Suppressor macrophage (primary cell): ENCODE data around the gene KIR3DL2.
"Not testable (repeated sequence)": the region's sequence is repeated elsewhere in the genome, so short reads cannot be mapped to it uniquely, and the experiment has no call there.

Experiments used
- DNase-seq, 4 experiments: peaks; one replicate each; pipeline ENCODE4 v3.0.0-alpha.2; 2020 to 2022
- total RNA-seq, 17 experiments: gene quantifications; one replicate each; lab custom pipeline; 2026; ENCODE audit warnings: mixed read lengths in 6 of 17, inconsistent platforms in 3 of 17; lab: John Stamatoyannopoulos, UW

KIR3DL2 gene
- total RNA-seq = 0 to 0.88 (median 0) reads per million in 17 experiments

- not testable (repeated sequence) for DNase-seq
Observed at GRCh38 chr19:54850061-54850640, at the start of gene KIR3DL2. TSS of gene KIR3DL2 (plus strand) at chr19:54850443. CDS start at chr19:54850476, 33 bp downstream.

GRCh38 chr19:54803410-54803809 is 46.8 kb upstream of the KIR3DL2 start, which contains the start of gene KIR2DL4:
TSS of gene KIR2DL4 (plus strand) at chr19:54803610. CDS start at chr19:54803652, 42 bp downstream.
- DNase-seq = no peak

GRCh38 chr19:54804101-54804500 is 46.1 kb upstream of the KIR3DL2 start:
- no peak for DNase-seq

- DNase-seq = no peak
Observed at GRCh38 chr19:54804571-54804970, 45.7 kb upstream of the KIR3DL2 start.

GRCh38 chr19:54805665-54806515 is 44.4 kb upstream of the KIR3DL2 start:
- DNase-seq = no peak

- DNase-seq = no peak
Observed at GRCh38 chr19:54806516-54806838, 43.8 kb upstream of the KIR3DL2 start.

GRCh38 chr19:54814571-54814970 is 35.7 kb upstream of the KIR3DL2 start:
- not testable (repeated sequence) for DNase-seq

- DNase-seq = not testable (repeated sequence)
Observed at GRCh38 chr19:54816251-54816650, 34.0 kb upstream of the KIR3DL2 start, which contains the start of gene KIR3DL1. TSS of gene KIR3DL1 (plus strand) at chr19:54816468.

- no peak for DNase-seq
Observed at GRCh38 chr19:54817670-54818536, 32.3 kb upstream of the KIR3DL2 start.

GRCh38 chr19:54824416-54824815 is 25.8 kb upstream of the KIR3DL2 start:
- DNase-seq = peak; percentile 15 to 57 (median 50)

- peak in 3 of 4 experiments; percentile 15 to 23 (median 22) for DNase-seq
Observed at GRCh38 chr19:54825326-54825725, 24.9 kb upstream of the KIR3DL2 start.

GRCh38 chr19:54828064-54828463 is 22.2 kb upstream of the KIR3DL2 start:
- DNase-seq = not testable (repeated sequence)

- DNase-seq = not testable (repeated sequence)
Observed at GRCh38 chr19:54832496-54832895, 17.7 kb upstream of the KIR3DL2 start, which contains the start of gene KIR2DS4. TSS of gene KIR2DS4 (plus strand) at chr19:54832676.

GRCh38 chr19:54835126-54835525 is 15.1 kb upstream of the KIR3DL2 start:
- DNase-seq = not testable (repeated sequence)

GRCh38 chr19:54837522-54837921 is 12.7 kb upstream of the KIR3DL2 start:
- peak; percentile 39 to 67 (median 54) for DNase-seq

GRCh38 chr19:54843171-54843570 is 7.1 kb upstream of the KIR3DL2 start:
- DNase-seq = peak in 1 of 4 experiments; percentile 16

- no peak for DNase-seq
Observed at GRCh38 chr19:54850930-54851329, 687 bp downstream of the KIR3DL2 start.

- DNase-seq = no peak
Observed at GRCh38 chr19:54851353-54851752, 1.1 kb downstream of the KIR3DL2 start.

GRCh38 chr19:54855241-54855640 is 5.0 kb downstream of the KIR3DL2 start:
- peak in 3 of 4 experiments; percentile 35 to 54 (median 52) for DNase-seq

- DNase-seq = peak in 3 of 4 experiments; percentile 15 to 25 (median 16)
Observed at GRCh38 chr19:54858476-54858875, 8.2 kb downstream of the KIR3DL2 start.

GRCh38 chr19:54859421-54859820 is 9.2 kb downstream of the KIR3DL2 start:
- DNase-seq = peak; percentile 75 to 91 (median 78)

GRCh38 chr19:54863459-54863858 is 13.2 kb downstream of the KIR3DL2 start:
- not testable (repeated sequence) for DNase-seq
